ENCODE measurements around the gene CES5A.
"Not testable (repeated sequence)": the region's sequence is repeated elsewhere in the genome, so short reads cannot be mapped to it uniquely, and the experiment has no call there.

The CES5A gene

GRCh38 chr16:55875273-55875672, at the start of gene CES5A:
CES5A (minus strand) TSS chr16:55875373; CDS start chr16:55875221, 152 bp downstream.
- DNase-seq = no peak

GRCh38 chr16:55922662-55923061, 47.5 kb upstream of the CES5A start:
- no peak for DNase-seq

- no peak for DNase-seq
These were observed 42.4 kb upstream of the CES5A start for GRCh38 chr16:55917373-55918160.

GRCh38 chr16:55915096-55915827, 40.1 kb upstream of the CES5A start:
- no peak for DNase-seq

GRCh38 chr16:55914383-55914782, 39.2 kb upstream of the CES5A start:
- no peak for DNase-seq

- DNase-seq = no peak
These were observed 38.5 kb upstream of the CES5A start for GRCh38 chr16:55913716-55914115.

- not testable (repeated sequence) for DNase-seq
These were observed 37.9 kb upstream of the CES5A start for GRCh38 chr16:55913121-55913520.

- no peak for DNase-seq
These were observed 36.8 kb upstream of the CES5A start for GRCh38 chr16:55912022-55912421.

- DNase-seq = no peak
These were observed 36.4 kb upstream of the CES5A start for GRCh38 chr16:55911616-55912015.

GRCh38 chr16:55909876-55910275, 34.7 kb upstream of the CES5A start:
- no peak for DNase-seq

- DNase-seq = no peak
These were observed 33.5 kb upstream of the CES5A start for GRCh38 chr16:55908641-55909040.

- no peak for DNase-seq
These were observed 32.5 kb upstream of the CES5A start for GRCh38 chr16:55907661-55908060.

GRCh38 chr16:55906123-55906522, 30.9 kb upstream of the CES5A start:
- no peak for DNase-seq

- no peak for DNase-seq
These were observed 30.5 kb upstream of the CES5A start for GRCh38 chr16:55905651-55906050.

- no peak for DNase-seq
These were observed 26.5 kb upstream of the CES5A start for GRCh38 chr16:55901566-55902217.

GRCh38 chr16:55900616-55901393, 25.6 kb upstream of the CES5A start:
- no peak for DNase-seq

GRCh38 chr16:55899857-55900256, 24.7 kb upstream of the CES5A start:
- no peak for DNase-seq

GRCh38 chr16:55898592-55898991, 23.4 kb upstream of the CES5A start:
- DNase-seq = no peak

GRCh38 chr16:55892821-55893220, 17.6 kb upstream of the CES5A start:
- no peak for DNase-seq

GRCh38 chr16:55889518-55889917, 14.3 kb upstream of the CES5A start:
- DNase-seq = peak; percentile 2

GRCh38 chr16:55888546-55888945, 13.4 kb upstream of the CES5A start:
- DNase-seq = no peak

- no peak for DNase-seq
These were observed 1.7 kb upstream of the CES5A start for GRCh38 chr16:55876854-55877253.

- DNase-seq = no peak
These were observed 2.1 kb downstream of the CES5A start for GRCh38 chr16:55873122-55873521.

Data from MV-4-11 (cell line).